ENCODE measurements around the gene SIGLEC7. TPM values are rescaled to one million over a fixed set of nuclear protein-coding genes. Genes with fewer than 3 reads are reported as not detected.

Gene SIGLEC7
- total RNA-seq, 2 experiments from 2014 or later, result not detected

- intact Hi-C loops (cut with DNase I, micrococcal nuclease), result no loop called here
- no peaks in the 10 kb centered on the region for H3K36me3 Mint-ChIP-seq (ENCODE audit: low read depth)
- H3K27me3 Mint-ChIP-seq, result no peaks in the 10 kb centered on the region
- ATAC-seq (peak; percentile 98), DNase-seq (no peak)
- no peak overlapping the region for H3K4me3 Mint-ChIP-seq
- no peaks in the 10 kb centered on the region for H3K9me3 Mint-ChIP-seq (ENCODE audit: low read depth)
- ChIA-PET CTCF (no interaction called here), POLR2A (no interaction called here)
- H3K4me1 Mint-ChIP-seq, result no peaks in the 10 kb centered on the region
- H3K27ac Mint-ChIP-seq, result no peak overlapping the region
Observed at GRCh38 chr19:51194527-51195315, 52.6 kb downstream of the SIGLEC7 start.

DNA sequence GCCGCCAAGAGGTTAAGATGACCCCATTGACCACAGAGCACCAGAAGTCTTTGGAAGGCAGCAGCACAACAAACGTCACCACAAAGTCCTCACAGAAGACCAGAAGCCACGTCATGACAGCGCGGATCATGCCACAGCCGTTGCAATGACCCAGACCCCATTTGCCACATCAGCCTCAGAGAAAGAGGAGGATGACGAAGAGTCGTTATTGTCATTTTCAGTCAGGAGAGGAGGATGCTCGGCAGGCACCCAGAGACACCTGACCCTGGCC is 53.1 kb downstream of the SIGLEC7 start:
- CTCF ChIA-PET, result no interaction called here
- DNase-seq (no peak), ATAC-seq (no peak)
- Mint-ChIP-seq H3K27me3 (peaks cover 1% of the 10 kb centered on the region), H3K4me1 (no peaks in the 10 kb centered on the region), H3K27ac (no peak overlapping the region), H3K4me3 (no peak overlapping the region), H3K36me3 (ENCODE audit: low read depth) (no peaks in the 10 kb centered on the region), H3K9me3 (ENCODE audit: low read depth) (no peaks in the 10 kb centered on the region)
- POLR2A ChIA-PET, result no interaction called here
- intact Hi-C loops (cut with DNase I, micrococcal nuclease), result no loop called here

DNA sequence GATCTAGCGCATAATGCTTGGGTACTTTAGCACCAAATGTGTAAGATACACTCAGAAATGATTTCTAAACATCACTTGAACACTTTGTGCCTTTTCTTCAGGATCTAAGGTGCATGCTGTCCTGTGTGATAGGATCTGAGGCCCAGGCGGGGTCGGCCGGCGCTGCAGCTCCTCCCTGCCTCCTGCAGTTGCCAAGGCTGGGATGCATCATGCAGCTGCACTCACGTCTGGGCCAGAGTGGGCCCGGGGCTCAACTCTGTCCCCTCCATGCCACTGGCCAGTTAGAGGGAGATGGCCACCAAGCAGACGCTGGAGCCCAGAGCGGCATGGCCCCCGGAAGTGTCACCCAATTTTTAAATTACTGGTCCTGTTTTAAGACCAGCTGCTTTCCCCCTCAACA is 53.5 kb downstream of the SIGLEC7 start:
- H3K9me3 Mint-ChIP-seq (ENCODE audit: low read depth), result no peaks in the 10 kb centered on the region
- no peak for DNase-seq
- H3K27me3 Mint-ChIP-seq, result peaks cover 5% of the 10 kb centered on the region
- no peak overlapping the region for H3K27ac Mint-ChIP-seq
- ATAC-seq, result no peak
- intact Hi-C loops (cut with DNase I, micrococcal nuclease), result no loop called here
- no peak overlapping the region for H3K4me3 Mint-ChIP-seq
- POLR2A ChIA-PET, result no interaction called here
- CTCF ChIA-PET, result no interaction called here
- no peaks in the 10 kb centered on the region for H3K4me1 Mint-ChIP-seq
- no peaks in the 10 kb centered on the region for H3K36me3 Mint-ChIP-seq (ENCODE audit: low read depth)

DNA sequence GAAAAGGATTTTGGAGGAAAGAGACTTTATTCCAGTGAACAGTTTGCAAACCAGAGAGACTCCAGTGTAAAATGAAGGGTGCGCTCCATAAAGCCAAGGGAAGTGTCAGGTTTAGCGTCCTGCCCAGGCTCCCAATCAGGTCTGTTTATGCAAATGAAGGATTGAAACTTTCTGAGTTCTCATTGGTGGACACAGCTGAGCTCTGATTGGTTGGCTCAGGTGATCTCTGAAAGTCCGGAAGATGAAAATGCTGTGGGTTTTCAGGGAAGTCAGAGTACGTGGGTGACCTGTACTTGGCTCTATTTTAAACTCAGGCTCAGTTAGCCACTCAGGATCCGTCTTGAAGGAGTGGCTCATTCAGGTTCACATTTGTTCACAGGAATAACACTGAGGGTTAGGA is 54.1 kb downstream of the SIGLEC7 start:
- no peak overlapping the region for H3K27ac Mint-ChIP-seq
- ChIA-PET POLR2A (no interaction called here), CTCF (no interaction called here)
- H3K4me1 Mint-ChIP-seq, result no peaks in the 10 kb centered on the region
- no peaks in the 10 kb centered on the region for H3K36me3 Mint-ChIP-seq (ENCODE audit: low read depth)
- H3K4me3 Mint-ChIP-seq, result no peak overlapping the region
- ATAC-seq (no peak), DNase-seq (no peak)
- no peaks in the 10 kb centered on the region for H3K9me3 Mint-ChIP-seq (ENCODE audit: low read depth)
- H3K27me3 Mint-ChIP-seq, result peaks cover 6% of the 10 kb centered on the region
- intact Hi-C loops (cut with DNase I, micrococcal nuclease), result no loop called here

GRCh38 chr19:51198641-51199040 is 56.5 kb downstream of the SIGLEC7 start:
- Mint-ChIP-seq H3K9me3 (ENCODE audit: low read depth) (no peaks in the 10 kb centered on the region), H3K36me3 (ENCODE audit: low read depth) (no peaks in the 10 kb centered on the region), H3K4me1 (no peaks in the 10 kb centered on the region), H3K4me3 (no peak overlapping the region), H3K27me3 (peaks cover 10% of the 10 kb centered on the region), H3K27ac (no peak overlapping the region)
- CTCF ChIA-PET, result no interaction called here
- intact Hi-C loops (cut with DNase I, micrococcal nuclease), result no loop called here
- DNase-seq, result no peak
- POLR2A ChIA-PET, result no interaction called here
- ATAC-seq, result no peak

- Mint-ChIP-seq H3K36me3 (ENCODE audit: low read depth) (no peaks in the 10 kb centered on the region), H3K9me3 (ENCODE audit: low read depth) (no peaks in the 10 kb centered on the region), H3K27me3 (peaks cover 10% of the 10 kb centered on the region), H3K27ac (no peak overlapping the region), H3K4me1 (no peaks in the 10 kb centered on the region), H3K4me3 (no peak overlapping the region)
- intact Hi-C loops (cut with DNase I, micrococcal nuclease), result no loop called here
- no peak for DNase-seq
- no peak for ATAC-seq
- ChIA-PET POLR2A (no interaction called here), CTCF (no interaction called here)
Observed at GRCh38 chr19:51200071-51200666, 58.1 kb downstream of the SIGLEC7 start.

DNA sequence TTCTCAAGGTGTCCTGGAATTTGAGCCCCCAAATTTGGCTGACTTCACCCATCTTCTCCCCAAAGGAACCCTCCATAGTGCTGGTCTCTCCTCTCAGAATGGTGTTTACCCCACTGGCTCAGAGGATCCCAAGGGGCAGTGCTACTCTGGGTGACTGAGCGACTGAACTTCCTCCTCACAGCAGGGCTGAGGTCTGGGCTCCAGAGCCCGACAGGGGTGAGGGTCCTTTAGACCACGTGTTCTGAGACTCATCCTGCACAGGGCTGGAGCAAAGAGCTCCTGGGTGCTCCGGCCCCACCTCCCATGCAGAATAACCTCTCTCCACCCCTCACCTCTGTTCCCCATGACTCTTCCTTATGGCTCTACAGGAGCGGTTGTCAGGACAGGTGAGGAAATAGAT is 59.6 kb downstream of the SIGLEC7 start:
- H3K4me3 Mint-ChIP-seq, result no peak overlapping the region
- H3K36me3 Mint-ChIP-seq (ENCODE audit: low read depth), result no peaks in the 10 kb centered on the region
- no peaks in the 10 kb centered on the region for H3K4me1 Mint-ChIP-seq
- ChIA-PET POLR2A (no interaction called here), CTCF (interaction anchor here (0.6 kb wide), 1 partner anchor 508 kb away, joined by 3 read pairs; no protein-coding TSS in a partner anchor)
- H3K27me3 Mint-ChIP-seq, result peaks cover 10% of the 10 kb centered on the region
- ATAC-seq (no peak), DNase-seq (no peak)
- no peaks in the 10 kb centered on the region for H3K9me3 Mint-ChIP-seq (ENCODE audit: low read depth)
- intact Hi-C loops (cut with DNase I, micrococcal nuclease), result no loop called here
- no peak overlapping the region for H3K27ac Mint-ChIP-seq

Other genes with a start within 250 kb of the SIGLEC7 start
- gene KLK4, start 230.9 kb upstream of the SIGLEC7 start, total RNA-seq, result not detected
- not detected for gene KLK5, start 189.3 kb upstream of the SIGLEC7 start, total RNA-seq
- gene KLK6, start 172.7 kb upstream of the SIGLEC7 start, total RNA-seq, result not detected
- not detected for gene KLK7, start 158.4 kb upstream of the SIGLEC7 start, total RNA-seq
- gene KLK8, start 140.7 kb upstream of the SIGLEC7 start, total RNA-seq, result not detected
- gene KLK10, start 122.6 kb upstream of the SIGLEC7 start, total RNA-seq, result not detected
- gene KLK11, start 115.7 kb upstream of the SIGLEC7 start, total RNA-seq, result not detected
- not detected for gene KLK12, start 107.3 kb upstream of the SIGLEC7 start, total RNA-seq
- not detected for gene KLK13, start 77.2 kb upstream of the SIGLEC7 start, total RNA-seq
- 1 to 10 TPM in 1 of 2 experiments, under 1 TPM in 1; 0.69 to 1.1 TPM for gene KLK14, start 59.4 kb upstream of the SIGLEC7 start, total RNA-seq
- 1 to 10 TPM; 7.2 to 9.1 TPM for gene CTU1, start 33.9 kb upstream of the SIGLEC7 start, total RNA-seq
- under 1 TPM; 0.37 to 0.49 TPM for gene SIGLEC9, start 17.4 kb upstream of the SIGLEC7 start, total RNA-seq
- under 1 TPM; 0.26 to 0.27 TPM for gene CD33, start 82.8 kb downstream of the SIGLEC7 start, total RNA-seq
- not detected for gene SIGLECL1, start 108.8 kb downstream of the SIGLEC7 start, total RNA-seq
- under 1 TPM; 0.18 to 0.28 TPM for gene IGLON5, start 169.3 kb downstream of the SIGLEC7 start, total RNA-seq
- 1 to 10 TPM; 4.5 to 4.6 TPM for gene VSIG10L, start 199.8 kb downstream of the SIGLEC7 start, total RNA-seq
- 100 to 1,000 TPM; 108 to 172 TPM for gene ETFB, start 224.1 kb downstream of the SIGLEC7 start, total RNA-seq
- gene CLDND2, start 226.7 kb downstream of the SIGLEC7 start, total RNA-seq, result 1 to 10 TPM; 3.2 to 4.9 TPM
- 100 to 1,000 TPM in 1 of 2 experiments, 10 to 100 TPM in 1; 92.1 to 125 TPM for gene NKG7, start 230.4 kb downstream of the SIGLEC7 start, total RNA-seq
- under 1 TPM in 1 of 2 experiments, not detected in 1; 0.27 TPM for gene LIM2, start 245.7 kb downstream of the SIGLEC7 start, total RNA-seq
- under 1 TPM in 1 of 2 experiments, not detected in 1; 0.33 TPM for gene C19orf84, start 248.3 kb downstream of the SIGLEC7 start, total RNA-seq

Data from activated CD4-positive, alpha-beta T cell treated with anti-CD3 and anti-CD28 coated beads for 36 hours (primary cell).